Erythroblast (primary cell): ENCODE data around the gene ITPR2.
"Not testable (repeated sequence)": the region's sequence is repeated elsewhere in the genome, so short reads cannot be mapped to it uniquely, and the experiment has no call there.

Experiments used
- GATA1 ChIP-seq: IDR thresholded peaks from 2 replicates; pipeline ENCODE4 v1.6.1; 2011; ENCODE audit warnings: low read depth, mild to moderate bottlenecking, control low read depth, low read length, moderate library complexity
- POLR2A ChIP-seq: IDR thresholded peaks from 2 replicates; pipeline ENCODE4 v1.6.1; 2011; ENCODE audit warnings: mild to moderate bottlenecking, low read length

DNA sequence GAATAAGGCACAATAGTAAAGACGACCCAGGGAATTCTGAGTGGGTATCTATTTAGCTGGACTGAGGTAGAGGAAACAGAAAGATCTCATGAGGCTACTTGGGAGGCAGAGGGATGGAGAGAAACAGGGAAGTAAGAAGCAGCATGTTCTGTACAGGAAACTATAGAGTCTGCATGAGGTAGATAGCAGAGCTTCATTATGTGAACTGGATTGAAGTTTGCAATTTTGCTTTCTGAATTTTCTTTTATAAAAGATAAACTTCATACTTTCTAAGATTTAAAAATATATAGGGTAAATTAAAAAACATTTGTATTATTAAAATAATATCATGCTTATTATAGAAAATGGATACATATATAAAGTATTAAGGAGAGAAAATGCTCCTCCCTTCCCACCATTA lies 399.3 kb downstream of the ITPR2 start:
- TF ChIP-seq POLR2A, GATA1: not testable (repeated sequence)
